ENCODE results near the gene SOX13.

The SOX13 gene

DNA sequence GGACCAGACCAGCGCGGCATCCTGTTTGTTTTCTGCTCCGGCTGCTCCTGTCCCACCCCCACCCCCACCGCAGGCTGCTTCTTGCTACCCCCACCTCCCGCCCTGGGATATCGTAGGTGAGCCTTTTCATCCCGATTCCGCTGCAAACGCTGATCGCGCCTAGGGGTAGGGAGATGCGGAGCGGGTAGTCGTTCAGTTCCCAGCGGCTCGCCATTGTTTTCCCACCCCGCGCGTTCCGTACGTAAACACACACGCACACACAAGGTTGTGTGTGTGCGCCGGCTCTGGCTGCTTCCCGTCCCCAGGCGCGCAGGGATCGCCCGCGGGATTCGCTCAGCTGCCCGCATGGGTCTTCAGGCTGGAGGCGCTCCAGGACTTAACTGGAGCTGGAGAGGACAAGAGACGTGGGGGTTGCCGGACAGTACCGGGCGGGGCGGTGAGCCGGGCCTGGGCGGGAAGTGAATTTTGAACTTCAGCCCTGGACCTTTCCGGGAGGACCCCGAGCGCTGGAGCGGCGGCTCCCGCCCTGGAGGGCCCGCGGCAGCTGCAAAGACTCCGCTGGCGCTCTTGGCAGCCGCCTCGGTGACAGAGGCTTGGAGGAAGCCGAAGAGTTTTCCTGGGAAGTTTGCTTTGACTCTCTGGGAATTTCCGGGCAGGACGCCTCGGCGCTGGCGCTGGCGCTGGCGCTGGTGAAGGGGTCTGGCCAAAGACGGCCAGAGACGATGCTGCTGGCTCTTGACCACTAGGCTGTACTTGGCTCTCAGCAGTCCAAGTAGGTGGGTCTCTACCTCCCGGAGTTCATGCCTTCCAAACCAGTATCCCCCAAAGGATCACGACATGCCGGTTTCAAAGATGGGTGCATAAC lies 1.6 kb downstream of the SOX13 start:
- no peak overlapping the region; the same call in 1 of the 2 replicates for H3K4me3 ChIP-seq (ENCODE audit: low read length)
- TF ChIP-seq ZNF274 (IDR thresholded peaks at IDR 0.05; ENCODE audit: low read depth, low read length): no peak

DNA sequence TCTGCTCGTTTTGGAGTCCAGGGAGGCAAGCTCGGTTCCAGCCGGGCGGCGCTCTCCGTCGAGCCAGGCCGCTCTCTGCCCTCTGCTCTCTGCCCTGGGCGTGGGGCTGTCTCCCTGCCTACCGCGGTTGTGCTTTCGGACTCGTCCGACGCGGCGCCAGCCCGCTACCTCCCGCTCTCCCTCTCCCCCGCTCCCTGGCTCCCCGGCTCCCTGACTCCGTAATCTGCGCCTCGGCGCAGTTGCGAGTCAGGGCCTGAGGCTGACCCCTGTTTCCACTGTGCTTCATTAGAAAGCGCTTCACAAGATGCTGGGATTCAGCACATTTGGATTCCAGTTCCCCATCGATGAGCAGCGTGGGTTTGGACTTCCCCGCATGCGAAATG lies 2.2 kb downstream of the SOX13 start:
- TF ChIP-seq ZNF274 (IDR thresholded peaks at IDR 0.05; ENCODE audit: low read depth, low read length): no peak
- H3K4me3 ChIP-seq (ENCODE audit: low read length): no peak overlapping the region

DNA sequence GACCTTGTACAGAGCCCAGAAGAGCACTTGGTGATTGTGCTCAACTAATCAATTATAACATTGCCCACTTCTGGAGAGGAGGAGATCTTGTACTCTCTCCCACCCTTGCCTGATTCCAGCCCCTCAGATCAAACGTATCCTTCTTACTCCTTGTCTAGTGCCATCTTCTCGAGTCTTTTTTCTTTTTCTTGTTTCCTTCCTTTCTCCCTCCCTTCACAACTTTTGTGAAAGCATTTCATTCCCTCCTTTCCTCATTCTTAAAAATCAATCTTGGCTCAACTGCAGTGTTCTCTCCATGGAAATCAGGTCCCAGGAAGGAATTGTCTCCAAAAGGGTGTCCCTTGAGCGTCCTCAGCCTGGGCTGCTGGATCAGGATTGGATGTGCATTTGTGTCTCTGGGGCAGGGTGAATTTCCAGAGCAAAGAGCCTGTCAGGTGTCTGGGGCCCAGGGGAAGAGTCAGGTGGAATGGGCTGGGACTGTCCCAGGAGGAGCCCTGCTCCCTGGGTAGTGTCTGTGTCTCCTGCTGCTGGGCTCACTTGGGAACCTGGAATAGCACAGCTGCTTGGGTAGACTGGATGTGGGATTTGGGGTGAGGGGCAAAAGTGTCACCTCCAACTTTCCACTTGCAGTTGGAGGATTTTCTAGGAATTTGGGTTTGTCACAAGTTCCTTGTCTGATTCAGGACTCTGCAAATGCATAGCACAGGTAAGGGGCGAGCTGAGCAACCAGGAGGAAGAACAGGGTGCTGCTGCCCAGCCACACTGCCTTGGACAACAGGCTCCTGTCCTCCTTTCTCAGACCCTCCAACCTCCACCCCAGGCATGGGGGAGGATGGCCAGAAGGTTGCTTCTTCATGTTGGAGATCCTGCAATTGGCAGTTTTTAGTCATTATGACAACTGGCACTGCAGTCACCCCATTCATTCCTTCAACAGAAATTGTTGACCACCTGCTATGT lies 3.3 kb downstream of the SOX13 start:
- TF ChIP-seq ZNF274 (IDR thresholded peaks at IDR 0.05; ENCODE audit: low read depth, low read length): no peak
- no peak overlapping the region for H3K4me3 ChIP-seq (ENCODE audit: low read length)

DNA sequence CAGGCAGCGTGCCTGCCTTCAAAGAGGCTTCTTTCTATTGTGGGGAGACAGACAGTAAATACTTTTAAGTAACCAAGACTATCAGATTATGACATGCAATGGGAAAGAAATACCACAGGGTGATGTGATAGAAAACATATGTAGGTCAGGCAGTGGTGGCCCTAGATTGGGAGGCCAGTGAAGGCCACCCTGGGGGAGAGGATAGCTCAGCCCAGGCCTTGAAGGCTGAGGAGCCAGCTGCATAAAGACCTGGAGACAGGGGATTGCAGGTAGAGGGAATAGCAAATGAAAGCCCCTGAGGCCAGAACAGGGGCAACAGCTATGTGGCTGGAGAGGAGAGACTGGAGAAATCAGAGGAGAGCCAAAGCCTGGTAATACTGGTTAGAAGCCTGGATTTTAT lies 4.0 kb downstream of the SOX13 start:
- no peak for TF ChIP-seq ZNF274 (IDR thresholded peaks at IDR 0.05; ENCODE audit: low read depth, low read length)
- H3K4me3 ChIP-seq (ENCODE audit: low read length): no peak overlapping the region

DNA sequence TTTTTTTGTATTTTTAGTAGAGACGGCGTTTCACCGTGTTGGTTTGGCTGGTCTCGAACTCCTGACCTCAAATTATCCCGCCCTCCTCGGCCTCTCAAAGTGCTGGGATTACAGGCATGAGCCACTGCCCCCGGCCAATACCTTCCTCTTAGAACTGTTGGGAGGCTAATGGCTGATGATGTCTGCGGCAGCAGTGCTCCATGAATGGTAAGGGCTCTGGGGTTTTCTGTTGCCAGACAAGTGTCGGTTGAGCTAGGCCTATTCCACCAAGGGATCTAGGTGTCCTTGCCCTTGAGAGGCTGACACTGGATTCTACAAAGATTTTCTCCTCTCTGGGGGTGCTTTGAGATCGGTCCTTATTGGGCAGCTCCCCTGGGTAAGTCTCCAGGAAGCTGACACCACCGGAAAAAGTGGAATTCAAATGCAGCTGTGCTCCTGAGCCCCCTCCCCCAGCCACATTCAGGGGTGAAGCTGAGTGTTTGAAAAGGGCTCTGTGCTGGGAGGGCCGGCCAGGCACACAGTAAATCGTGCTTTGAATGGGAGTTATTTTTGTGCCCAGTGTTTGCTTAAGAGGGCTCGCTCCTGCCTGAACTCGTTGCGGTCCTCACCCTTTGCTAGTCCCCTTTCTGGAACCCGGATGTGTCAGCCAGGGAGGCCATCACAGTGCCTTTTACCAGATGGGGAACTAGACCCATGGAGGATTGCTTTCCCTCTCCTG lies 5.2 kb downstream of the SOX13 start:
- H3K4me3 ChIP-seq (ENCODE audit: low read length): no peak overlapping the region
- TF ChIP-seq ZNF274 (IDR thresholded peaks at IDR 0.05; ENCODE audit: low read depth, low read length): no peak

DNA sequence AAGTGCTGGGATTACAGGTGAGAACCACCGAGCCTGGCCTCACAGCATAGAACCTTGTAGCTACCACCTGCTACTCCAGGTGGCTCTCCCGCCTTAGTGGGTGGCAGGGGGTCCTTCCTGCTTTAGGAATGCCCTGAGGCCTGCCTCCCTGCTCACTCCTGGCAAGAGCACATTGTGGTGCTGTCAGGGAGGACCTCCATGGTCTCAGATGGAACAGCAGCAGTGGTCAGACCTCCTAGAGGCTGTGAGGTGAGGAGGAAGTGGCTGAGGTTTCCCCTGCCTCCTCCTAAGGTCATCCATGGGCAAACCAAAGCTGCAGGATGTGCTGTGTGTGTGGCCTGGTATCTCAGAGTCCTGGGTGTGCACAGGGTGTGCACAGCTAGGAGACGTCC lies 6.7 kb downstream of the SOX13 start:
- no peak for TF ChIP-seq ZNF274 (IDR thresholded peaks at IDR 0.05; ENCODE audit: low read depth, low read length)
- H3K4me3 ChIP-seq (ENCODE audit: low read length): no peak overlapping the region

DNA sequence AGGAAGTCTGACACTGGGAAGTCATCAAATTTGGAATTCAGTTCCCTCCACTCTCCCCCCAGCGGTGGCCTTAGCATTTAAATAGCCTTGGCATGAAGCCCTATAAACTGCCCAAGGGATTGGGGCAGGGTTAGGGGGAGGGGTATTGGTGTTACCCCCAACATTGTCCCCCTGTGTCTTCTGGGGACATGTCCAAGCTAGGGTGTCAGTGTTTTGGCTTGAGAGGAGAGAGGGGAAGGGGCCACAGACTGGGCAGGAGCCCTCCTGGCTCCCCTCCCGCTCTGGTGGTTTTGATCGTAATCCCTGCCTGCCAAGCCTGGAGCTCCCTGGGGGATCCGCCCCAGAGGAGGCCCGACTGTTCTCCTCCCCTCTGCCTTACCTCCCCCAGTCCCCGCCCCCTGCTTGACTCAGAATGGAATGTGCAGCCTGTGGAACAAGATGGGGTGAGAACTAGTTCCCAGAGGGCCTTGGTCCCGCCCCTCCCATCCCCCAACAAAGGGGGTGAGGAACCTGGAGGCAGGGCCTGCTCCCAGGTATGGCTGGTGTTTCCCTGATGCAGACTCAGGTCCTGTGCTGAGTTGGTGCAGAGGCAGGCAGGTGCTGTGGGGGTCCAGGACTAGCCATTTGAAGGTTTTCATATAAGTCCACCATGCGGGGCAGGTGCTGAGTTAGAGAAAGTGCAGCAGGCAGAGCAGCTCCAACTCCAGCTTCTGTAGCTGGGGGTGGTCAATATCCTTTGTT lies 7.4 kb downstream of the SOX13 start:
- TF ChIP-seq ZNF274 (IDR thresholded peaks at IDR 0.05; ENCODE audit: low read depth, low read length): no peak
- no peak overlapping the region for H3K4me3 ChIP-seq (ENCODE audit: low read length)

DNA sequence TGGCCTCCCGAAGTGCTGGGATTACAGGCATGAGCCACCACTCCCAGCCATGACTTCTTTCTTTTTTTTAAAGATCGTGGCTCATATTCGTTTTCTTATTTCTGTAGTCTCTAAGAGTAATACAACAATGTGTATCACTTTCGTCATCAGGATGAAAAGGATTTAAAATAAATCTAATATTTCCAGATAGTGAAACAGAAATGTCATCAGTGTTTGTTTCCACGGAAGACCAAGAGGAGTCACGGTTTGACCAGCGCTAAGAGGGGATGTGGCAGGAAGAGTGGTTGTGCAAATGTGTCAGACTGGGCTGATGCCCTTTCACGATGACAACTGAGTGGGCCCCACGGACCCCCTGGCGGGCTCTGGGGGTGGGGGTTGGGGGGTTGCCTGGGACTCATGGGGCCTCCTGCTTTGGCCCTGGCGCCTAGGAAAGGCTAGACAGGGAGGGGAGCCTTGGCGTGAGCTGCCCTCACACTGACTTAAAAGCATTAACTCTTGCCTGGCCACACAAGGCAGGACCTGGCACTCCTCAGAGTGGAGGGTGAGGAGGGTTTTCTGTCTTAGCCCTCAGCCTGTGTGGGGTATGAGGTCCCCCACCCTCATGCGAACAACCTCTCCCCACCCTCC lies 8.4 kb downstream of the SOX13 start:
- no peak for TF ChIP-seq ZNF274 (IDR thresholded peaks at IDR 0.05; ENCODE audit: low read depth, low read length)
- H3K4me3 ChIP-seq (ENCODE audit: low read length): no peak overlapping the region

DNA sequence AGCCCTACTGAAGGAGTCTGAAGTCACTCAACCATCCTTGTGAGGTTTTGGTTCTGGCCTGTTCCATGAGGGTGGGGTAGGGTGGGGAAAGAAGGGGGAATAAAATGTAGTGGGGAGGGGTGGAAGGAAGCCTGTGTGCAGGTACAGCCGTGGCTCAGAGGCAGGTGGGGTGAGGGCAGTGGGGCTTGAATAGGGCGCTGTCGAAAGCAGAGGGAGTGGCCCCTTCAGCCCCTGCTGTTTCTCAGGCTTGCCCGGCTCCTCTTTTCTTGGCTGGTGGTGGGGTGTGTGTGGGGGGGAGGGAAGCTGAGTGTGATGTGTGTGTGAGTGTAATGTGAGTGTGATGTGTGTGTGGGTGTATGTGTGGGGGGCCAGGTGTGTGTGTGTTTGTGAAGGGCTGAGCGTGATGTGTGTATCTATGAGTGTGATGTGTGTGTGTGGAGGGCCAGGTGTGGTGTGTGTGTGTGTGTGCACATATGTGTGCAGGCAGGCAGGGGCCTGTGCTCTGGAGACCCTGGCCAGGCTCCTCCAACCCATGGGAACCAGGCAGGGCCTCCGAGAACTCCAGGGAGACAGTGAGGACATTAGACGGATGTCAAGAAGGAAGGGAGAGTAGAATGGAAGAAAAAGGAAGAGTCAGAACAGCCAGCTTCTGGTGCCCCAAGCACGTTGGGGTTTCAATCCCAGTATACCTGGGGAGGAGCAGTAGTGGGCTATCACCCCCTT lies 9.0 kb downstream of the SOX13 start:
- no peak for TF ChIP-seq ZNF274 (IDR thresholded peaks at IDR 0.05; ENCODE audit: low read depth, low read length)
- H3K4me3 ChIP-seq (ENCODE audit: low read length): no peak overlapping the region

DNA sequence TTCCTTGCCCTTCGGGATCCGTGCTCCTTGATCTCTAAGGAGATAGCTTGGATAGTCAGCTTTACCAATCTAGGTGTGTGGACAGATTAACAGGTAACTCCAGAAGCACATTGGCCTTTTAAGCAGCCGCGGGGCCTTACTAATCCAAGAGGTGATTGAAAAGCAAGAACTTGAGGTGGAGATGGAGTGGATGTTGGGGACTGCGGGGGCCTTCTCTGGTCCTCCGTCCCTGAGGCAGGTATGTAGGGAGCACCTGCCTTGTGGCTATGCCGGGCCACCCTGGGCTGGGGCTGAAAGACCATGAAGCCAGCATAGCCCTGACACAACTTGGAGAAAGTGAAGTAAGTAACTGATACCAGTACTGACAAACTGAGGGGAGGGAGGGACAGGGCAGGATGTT lies 10.6 kb downstream of the SOX13 start:
- no peak for TF ChIP-seq ZNF274 (IDR thresholded peaks at IDR 0.05; ENCODE audit: low read depth, low read length)
- no peak overlapping the region for H3K4me3 ChIP-seq (ENCODE audit: low read length)

DNA sequence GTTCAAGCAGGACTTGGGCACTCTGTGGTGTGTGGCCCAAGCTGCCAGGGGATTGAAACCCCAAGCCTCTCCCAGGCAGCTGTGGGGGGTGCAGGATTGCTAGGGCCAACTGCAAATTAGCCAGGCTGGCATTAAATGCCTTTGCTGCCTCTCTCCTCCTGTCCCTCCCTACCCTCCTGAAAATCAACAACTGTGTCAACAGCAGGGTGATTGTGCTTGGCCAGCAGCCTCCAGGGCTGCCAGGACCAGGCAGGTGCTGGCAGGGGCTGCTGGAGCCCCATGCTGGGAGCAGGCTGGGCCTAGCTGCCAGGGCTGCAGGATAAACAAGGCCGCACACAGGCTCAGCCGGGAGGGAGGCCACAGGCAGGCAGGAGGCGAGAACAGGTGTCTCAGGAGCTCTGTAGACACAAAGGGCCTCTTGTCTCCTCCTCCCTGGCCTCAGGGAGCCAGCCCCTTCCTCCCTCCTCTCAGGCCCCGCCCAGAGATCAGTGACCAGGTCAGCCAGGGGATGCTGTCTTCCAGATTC lies 11.4 kb downstream of the SOX13 start:
- H3K4me3 ChIP-seq (ENCODE audit: low read length): no peak overlapping the region
- TF ChIP-seq ZNF274 (IDR thresholded peaks at IDR 0.05; ENCODE audit: low read depth, low read length): no peak

DNA sequence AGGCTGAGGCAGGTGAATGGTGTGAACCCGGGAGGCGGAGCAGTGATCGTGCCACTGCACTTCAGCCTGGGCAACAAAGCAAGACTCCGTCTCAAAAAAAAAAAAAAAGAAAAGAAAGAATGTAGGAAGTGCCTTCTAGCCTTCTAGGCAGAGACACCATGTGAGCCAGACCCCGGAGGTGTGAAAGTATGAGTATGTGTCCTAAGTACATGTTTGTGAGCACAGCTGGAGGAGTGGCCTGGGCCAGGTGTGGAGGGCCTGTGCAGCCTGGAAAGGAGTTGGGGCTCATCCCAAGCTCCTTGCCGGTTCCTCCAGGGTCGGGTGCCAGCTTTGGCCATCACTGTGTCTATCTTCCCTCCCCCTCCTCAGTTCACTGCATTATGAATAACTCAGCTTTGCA lies 13.0 kb downstream of the SOX13 start:
- H3K4me3 ChIP-seq (ENCODE audit: low read length): no peak overlapping the region
- TF ChIP-seq ZNF274 (IDR thresholded peaks at IDR 0.05; ENCODE audit: low read depth, low read length): no peak

Data from GM08714 (cell line).